Measurements from ENCODE around the gene ARSB.

ARSB gene

DNA sequence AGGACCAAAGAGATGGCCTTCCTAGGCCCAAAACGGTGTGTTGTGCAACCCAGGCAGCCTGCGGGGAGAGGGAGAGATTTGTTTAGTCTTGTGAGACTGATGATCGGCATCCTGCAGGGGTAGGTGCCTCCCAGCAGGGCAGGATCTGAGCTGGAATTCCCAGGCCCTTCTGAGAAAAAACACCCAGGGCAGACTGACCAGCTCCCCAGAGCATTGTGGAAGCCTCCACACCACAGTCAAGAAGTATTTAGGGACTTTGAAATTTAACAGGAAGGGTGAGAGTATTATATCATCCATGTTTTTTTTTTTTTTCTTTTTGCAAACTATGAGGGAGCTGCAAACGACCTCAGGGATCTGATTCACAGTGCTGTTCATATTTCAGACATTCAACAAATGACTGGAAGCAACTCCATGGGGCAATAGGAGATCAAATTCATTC, 232.0 kb downstream of the ARSB start:
- Histone ChIP-seq H3K4me3 (ENCODE audit: low read length) (no peak overlapping the region), H3K4me1 (ENCODE audit: low read length) (peaks cover 27% of the 10 kb centered on the region), H4K20me1 (ENCODE audit: insufficient read depth, low read length) (no peaks in the 10 kb centered on the region), H3K79me2 (ENCODE audit: low read length) (no peaks in the 10 kb centered on the region), H3K9me3 (ENCODE audit: insufficient read depth, low read length) (no peaks in the 10 kb centered on the region), H3K9ac (ENCODE audit: low read length) (no peak overlapping the region), H2AFZ (ENCODE audit: low read depth, low read length) (no peak overlapping the region), H3K27ac (ENCODE audit: low read length) (no peak overlapping the region), H3K27me3 (ENCODE audit: low read depth, low read length) (no peaks in the 10 kb centered on the region), H3K4me2 (ENCODE audit: low read length) (no peak overlapping the region), H3K36me3 (replicated peaks; ENCODE audit: low read depth, low read length) (no peaks in the 10 kb centered on the region)
- TF ChIP-seq, protein P1, sequence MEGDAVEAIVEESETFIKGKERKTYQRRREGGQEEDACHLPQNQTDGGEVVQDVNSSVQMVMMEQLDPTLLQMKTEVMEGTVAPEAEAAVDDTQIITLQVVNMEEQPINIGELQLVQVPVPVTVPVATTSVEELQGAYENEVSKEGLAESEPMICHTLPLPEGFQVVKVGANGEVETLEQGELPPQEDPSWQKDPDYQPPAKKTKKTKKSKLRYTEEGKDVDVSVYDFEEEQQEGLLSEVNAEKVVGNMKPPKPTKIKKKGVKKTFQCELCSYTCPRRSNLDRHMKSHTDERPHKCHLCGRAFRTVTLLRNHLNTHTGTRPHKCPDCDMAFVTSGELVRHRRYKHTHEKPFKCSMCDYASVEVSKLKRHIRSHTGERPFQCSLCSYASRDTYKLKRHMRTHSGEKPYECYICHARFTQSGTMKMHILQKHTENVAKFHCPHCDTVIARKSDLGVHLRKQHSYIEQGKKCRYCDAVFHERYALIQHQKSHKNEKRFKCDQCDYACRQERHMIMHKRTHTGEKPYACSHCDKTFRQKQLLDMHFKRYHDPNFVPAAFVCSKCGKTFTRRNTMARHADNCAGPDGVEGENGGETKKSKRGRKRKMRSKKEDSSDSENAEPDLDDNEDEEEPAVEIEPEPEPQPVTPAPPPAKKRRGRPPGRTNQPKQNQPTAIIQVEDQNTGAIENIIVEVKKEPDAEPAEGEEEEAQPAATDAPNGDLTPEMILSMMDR (IDR thresholded peaks at IDR 0.05; ENCODE audit: low read depth, low read length) = no peak

DNA sequence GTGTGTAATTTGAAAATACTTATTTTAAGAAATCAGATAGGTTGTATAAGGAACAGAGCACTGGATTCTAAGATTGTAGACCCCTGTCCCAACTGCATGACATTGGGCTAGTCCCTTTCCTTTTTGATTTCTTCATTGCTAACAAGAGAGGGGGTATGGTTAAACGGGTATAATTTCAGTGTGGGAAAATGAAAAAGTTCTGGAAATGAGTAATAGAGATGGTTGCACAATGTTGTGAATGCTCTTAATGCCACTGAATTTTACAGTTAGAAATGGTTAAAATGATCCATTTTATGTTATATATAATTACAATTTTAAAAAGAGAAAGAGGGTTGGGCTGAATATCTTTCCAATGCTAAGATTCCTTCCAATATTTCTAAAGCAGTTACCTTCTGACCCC, 233.2 kb downstream of the ARSB start:
- no peak overlapping the region for H2AFZ ChIP-seq (ENCODE audit: low read depth, low read length)
- no peaks in the 10 kb centered on the region for H3K79me2 ChIP-seq (ENCODE audit: low read length)
- no peaks in the 10 kb centered on the region for H3K36me3 ChIP-seq (replicated peaks; ENCODE audit: low read depth, low read length)
- no peak for TF ChIP-seq EZH2phosphoT487 (IDR thresholded peaks at IDR 0.05; ENCODE audit: low read depth)
- TF ChIP-seq, protein P1 (IDR thresholded peaks at IDR 0.05; ENCODE audit: low read depth, low read length) = no peak
- H3K27ac ChIP-seq (ENCODE audit: low read length) = no peak overlapping the region
- H3K9me3 ChIP-seq (ENCODE audit: insufficient read depth, low read length) = no peaks in the 10 kb centered on the region
- H3K27me3 ChIP-seq (ENCODE audit: low read depth, low read length) = no peaks in the 10 kb centered on the region
- peaks cover 14% of the 10 kb centered on the region for H3K4me1 ChIP-seq (ENCODE audit: low read length)
- H3K4me2 ChIP-seq (ENCODE audit: low read length) = no peak overlapping the region
- H3K9ac ChIP-seq (ENCODE audit: low read length) = no peak overlapping the region
- no peak overlapping the region for H3K4me3 ChIP-seq (ENCODE audit: low read length)
- H4K20me1 ChIP-seq (ENCODE audit: insufficient read depth, low read length) = no peaks in the 10 kb centered on the region

DNA sequence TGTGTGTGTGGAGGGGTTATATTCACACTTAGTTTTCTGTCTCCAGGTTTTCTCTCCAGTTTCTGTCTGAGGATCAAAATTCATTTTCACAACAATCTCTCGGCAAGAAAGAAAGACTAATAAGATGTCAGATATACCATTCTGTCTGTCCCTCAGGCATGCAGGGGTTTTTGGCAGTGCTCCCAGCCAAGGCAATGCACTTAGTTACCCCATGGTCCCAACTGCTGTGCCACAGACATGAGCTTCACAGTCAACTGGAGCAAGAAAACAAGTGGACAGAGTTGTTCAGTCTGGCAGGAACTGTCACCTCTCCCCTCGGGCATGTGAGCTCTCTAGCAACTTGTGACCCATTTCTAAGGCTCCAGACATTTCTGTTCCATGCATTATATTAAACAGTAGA, 234.8 kb downstream of the ARSB start:
- Histone ChIP-seq H3K9ac (ENCODE audit: low read length) (no peak overlapping the region), H3K27ac (ENCODE audit: low read length) (no peak overlapping the region), H3K27me3 (ENCODE audit: low read depth, low read length) (no peaks in the 10 kb centered on the region), H3K36me3 (replicated peaks; ENCODE audit: low read depth, low read length) (no peaks in the 10 kb centered on the region), H3K79me2 (ENCODE audit: low read length) (no peaks in the 10 kb centered on the region), H2AFZ (ENCODE audit: low read depth, low read length) (no peak overlapping the region), H3K9me3 (ENCODE audit: insufficient read depth, low read length) (no peaks in the 10 kb centered on the region), H3K4me1 (ENCODE audit: low read length) (peaks cover 11% of the 10 kb centered on the region), H4K20me1 (ENCODE audit: insufficient read depth, low read length) (no peaks in the 10 kb centered on the region), H3K4me2 (ENCODE audit: low read length) (no peak overlapping the region), H3K4me3 (ENCODE audit: low read length) (no peak overlapping the region)
- TF ChIP-seq, protein P1 (IDR thresholded peaks at IDR 0.05; ENCODE audit: low read depth, low read length) = no peak
- no peak for TF ChIP-seq EZH2phosphoT487 (IDR thresholded peaks at IDR 0.05; ENCODE audit: low read depth)

DNA sequence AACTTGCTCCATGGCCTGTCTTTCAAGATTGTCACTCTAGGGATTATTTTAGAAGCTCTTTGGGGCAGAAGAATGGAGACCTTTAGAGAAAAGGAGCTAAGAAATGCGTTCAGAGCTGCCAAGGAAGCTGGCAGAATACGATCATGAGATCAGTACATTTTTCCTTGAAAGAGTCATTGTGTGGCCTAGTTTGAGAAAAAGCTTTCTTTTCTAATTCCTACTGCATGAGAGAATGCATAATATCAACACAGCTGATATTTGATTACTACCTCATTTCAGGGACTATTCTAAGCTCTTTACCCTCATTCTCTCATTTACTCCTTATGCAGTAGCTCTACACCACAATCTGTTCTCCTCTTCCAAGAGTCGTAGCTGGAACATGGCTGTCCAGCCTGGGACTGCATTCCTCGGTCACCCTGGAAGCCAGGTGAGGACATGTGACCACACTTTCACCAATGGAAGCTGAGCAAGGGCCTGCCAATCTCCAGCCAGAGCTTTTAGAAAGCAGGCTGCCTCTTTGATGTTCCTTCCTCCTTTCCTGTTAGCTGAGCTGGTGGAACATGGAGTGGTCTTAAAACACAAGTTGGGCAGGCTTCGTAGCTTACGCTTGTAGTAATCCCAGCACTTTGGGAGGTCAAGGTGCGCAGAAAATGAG, 237.3 kb downstream of the ARSB start:
- Histone ChIP-seq H3K27ac (ENCODE audit: low read length) (no peak overlapping the region), H3K9ac (ENCODE audit: low read length) (no peak overlapping the region)

More for the DNA sequence above, 237.3 kb downstream of the ARSB start:
- Histone ChIP-seq H4K20me1 (ENCODE audit: insufficient read depth, low read length) (no peaks in the 10 kb centered on the region), H3K79me2 (ENCODE audit: low read length) (no peaks in the 10 kb centered on the region), H2AFZ (ENCODE audit: low read depth, low read length) (no peak overlapping the region), H3K36me3 (replicated peaks; ENCODE audit: low read depth, low read length) (no peaks in the 10 kb centered on the region), H3K4me2 (ENCODE audit: low read length) (no peak overlapping the region), H3K9me3 (ENCODE audit: insufficient read depth, low read length) (no peaks in the 10 kb centered on the region), H3K4me3 (ENCODE audit: low read length) (no peak overlapping the region), H3K4me1 (ENCODE audit: low read length) (peaks cover 11% of the 10 kb centered on the region), H3K27me3 (ENCODE audit: low read depth, low read length) (no peaks in the 10 kb centered on the region)
- TF ChIP-seq, protein P1 (IDR thresholded peaks at IDR 0.05; ENCODE audit: low read depth, low read length) = no peak
- no peak for TF ChIP-seq EZH2phosphoT487 (IDR thresholded peaks at IDR 0.05; ENCODE audit: low read depth)
